ENCODE results near the gene ITGAX. TPM values are rescaled to one million over a fixed set of nuclear protein-coding genes. Genes with fewer than 3 reads are reported as not detected.
A peak's percentile ranks its signal among the peaks of the same experiment; 100 is the strongest.

Gene ITGAX
- total and polyA plus RNA-seq, 4 donors = 1.1 to 9.6 (median 1.9) TPM

DNA sequence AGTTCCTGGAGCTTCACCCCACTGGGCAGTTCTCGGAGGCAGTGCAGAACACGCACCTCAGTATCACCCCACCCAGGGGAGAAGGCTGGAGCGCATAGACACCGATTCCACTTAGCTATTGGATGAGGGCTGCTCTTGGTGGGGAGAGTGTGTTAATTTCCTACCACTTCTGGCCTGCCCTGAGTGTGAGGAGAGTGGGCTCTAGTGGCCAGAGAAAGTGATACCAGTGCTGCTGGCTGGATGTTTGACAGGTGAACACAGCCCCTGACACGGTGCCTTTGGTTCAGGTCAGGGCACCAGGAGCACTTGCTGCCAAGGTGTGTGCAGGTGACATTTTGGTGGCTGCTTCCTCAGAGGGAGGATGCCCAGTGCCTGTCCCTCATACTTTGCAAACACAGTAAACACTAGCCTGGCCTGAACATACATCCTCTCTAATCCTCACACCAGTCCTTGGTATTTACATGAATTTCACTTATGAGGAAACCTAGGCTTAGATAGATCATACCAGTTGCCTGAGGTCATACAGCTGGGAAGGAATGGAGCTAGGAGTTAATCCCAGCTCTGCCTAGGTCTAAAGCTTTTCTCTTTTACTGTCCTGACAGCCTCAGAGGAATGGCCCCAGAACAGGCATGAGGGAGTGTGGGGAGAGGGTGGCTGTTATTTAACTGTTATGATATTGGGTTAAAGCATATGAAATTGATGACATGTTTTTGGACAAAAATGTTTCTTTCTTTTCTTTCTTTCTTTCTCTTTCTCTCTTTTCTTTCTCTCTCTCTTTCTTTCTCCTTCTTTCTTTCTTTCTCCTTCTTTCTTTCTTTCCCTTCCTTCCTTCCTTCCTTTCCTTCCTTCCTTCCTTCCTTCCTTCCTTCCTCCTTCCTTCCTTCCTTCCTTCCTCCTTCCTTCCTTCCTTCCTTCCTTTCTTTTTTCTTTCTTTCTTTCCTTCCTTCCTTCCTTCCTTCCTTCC lies 21.0 kb upstream of the ITGAX start:
- 11% methylated on average over 5 of the region's 5 CpGs for WGBS

DNA sequence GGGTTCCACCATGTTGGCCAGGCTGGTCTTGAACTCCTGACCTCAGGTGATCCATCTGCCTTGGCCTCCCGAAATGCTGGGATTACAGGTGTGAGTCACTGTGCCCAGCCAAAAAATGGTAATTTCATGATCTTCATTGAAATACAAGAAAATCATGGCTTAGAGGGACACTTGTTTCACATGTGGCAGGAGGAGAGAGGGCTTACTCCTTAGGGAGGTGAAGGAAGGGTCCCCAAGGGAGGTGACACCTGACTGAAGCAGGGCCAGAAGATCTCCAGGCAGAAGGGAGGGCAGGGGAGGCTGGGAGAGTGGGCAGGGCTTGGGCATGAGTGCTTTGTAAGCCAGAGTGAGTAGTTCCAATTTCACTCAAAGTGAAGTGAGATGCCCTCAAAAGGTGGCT lies 20.0 kb upstream of the ITGAX start:
- WGBS = 65% methylated on average over 1 of the region's 1 CpG
- DNase-seq (ENCODE audit: low spot score) = no peak
- no peak overlapping the region for H3K4me3 ChIP-seq (ENCODE audit: low read depth in 1 of 3, low read length in 3 of 3)

More for the DNA sequence above, 21.0 kb upstream of the ITGAX start:
- Histone ChIP-seq H3K9ac (ENCODE audit: low read depth in 1 of 2, low read length in 2 of 2) (no peak overlapping the region), H3K36me3 (ENCODE audit: control insufficient read depth in 4 of 4, insufficient read depth in 3 of 4, low read depth in 1 of 4, low read length in 3 of 4) (no peaks in the 10 kb centered on the region), H3K4me3 (ENCODE audit: low read depth in 1 of 3, low read length in 3 of 3) (no peak overlapping the region), H3K27me3 (ENCODE audit: control insufficient read depth in 4 of 4, insufficient read depth in 4 of 4, low read length in 3 of 4) (peaks cover 0 to 2% (median under 1%) of the 10 kb centered on the region in 4 donors), H3K9me3 (ENCODE audit: control insufficient read depth in 4 of 4, low read length in 3 of 4) (no peaks in the 10 kb centered on the region), H3K27ac (ENCODE audit: low read depth in 1 of 2, low read length in 2 of 2) (no peak overlapping the region), H3K4me1 (ENCODE audit: control insufficient read depth in 4 of 4, insufficient read depth in 4 of 4, low read length in 3 of 4) (peaks cover 0 to 3% (median 0%) of the 10 kb centered on the region in 4 donors)
- TF ChIP-seq, protein P1, sequence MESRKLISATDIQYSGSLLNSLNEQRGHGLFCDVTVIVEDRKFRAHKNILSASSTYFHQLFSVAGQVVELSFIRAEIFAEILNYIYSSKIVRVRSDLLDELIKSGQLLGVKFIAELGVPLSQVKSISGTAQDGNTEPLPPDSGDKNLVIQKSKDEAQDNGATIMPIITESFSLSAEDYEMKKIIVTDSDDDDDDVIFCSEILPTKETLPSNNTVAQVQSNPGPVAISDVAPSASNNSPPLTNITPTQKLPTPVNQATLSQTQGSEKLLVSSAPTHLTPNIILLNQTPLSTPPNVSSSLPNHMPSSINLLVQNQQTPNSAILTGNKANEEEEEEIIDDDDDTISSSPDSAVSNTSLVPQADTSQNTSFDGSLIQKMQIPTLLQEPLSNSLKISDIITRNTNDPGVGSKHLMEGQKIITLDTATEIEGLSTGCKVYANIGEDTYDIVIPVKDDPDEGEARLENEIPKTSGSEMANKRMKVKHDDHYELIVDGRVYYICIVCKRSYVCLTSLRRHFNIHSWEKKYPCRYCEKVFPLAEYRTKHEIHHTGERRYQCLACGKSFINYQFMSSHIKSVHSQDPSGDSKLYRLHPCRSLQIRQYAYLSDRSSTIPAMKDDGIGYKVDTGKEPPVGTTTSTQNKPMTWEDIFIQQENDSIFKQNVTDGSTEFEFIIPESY (IDR thresholded peaks at IDR 0.05) = no peak
- TF ChIP-seq RAD21 (IDR thresholded peaks at IDR 0.05) = peak; percentile 57 to 67
- TF ChIP-seq, protein P2, sequence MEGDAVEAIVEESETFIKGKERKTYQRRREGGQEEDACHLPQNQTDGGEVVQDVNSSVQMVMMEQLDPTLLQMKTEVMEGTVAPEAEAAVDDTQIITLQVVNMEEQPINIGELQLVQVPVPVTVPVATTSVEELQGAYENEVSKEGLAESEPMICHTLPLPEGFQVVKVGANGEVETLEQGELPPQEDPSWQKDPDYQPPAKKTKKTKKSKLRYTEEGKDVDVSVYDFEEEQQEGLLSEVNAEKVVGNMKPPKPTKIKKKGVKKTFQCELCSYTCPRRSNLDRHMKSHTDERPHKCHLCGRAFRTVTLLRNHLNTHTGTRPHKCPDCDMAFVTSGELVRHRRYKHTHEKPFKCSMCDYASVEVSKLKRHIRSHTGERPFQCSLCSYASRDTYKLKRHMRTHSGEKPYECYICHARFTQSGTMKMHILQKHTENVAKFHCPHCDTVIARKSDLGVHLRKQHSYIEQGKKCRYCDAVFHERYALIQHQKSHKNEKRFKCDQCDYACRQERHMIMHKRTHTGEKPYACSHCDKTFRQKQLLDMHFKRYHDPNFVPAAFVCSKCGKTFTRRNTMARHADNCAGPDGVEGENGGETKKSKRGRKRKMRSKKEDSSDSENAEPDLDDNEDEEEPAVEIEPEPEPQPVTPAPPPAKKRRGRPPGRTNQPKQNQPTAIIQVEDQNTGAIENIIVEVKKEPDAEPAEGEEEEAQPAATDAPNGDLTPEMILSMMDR (IDR thresholded peaks at IDR 0.05; ENCODE audit: low read depth, low read length, missing input control) = peak; percentile 25
- no peak for DNase-seq (ENCODE audit: low spot score)

More for the DNA sequence above, 20.0 kb upstream of the ITGAX start:
- Histone ChIP-seq H3K9ac (ENCODE audit: low read depth in 1 of 2, low read length in 2 of 2) (no peak overlapping the region), H3K9me3 (ENCODE audit: control insufficient read depth in 4 of 4, low read length in 3 of 4) (no peaks in the 10 kb centered on the region), H3K4me1 (ENCODE audit: control insufficient read depth in 4 of 4, insufficient read depth in 4 of 4, low read length in 3 of 4) (peaks cover 0 to 3% (median 0%) of the 10 kb centered on the region in 4 donors), H3K27ac (ENCODE audit: low read depth in 1 of 2, low read length in 2 of 2) (no peak overlapping the region), H3K36me3 (ENCODE audit: control insufficient read depth in 4 of 4, insufficient read depth in 3 of 4, low read depth in 1 of 4, low read length in 3 of 4) (no peaks in the 10 kb centered on the region), H3K27me3 (ENCODE audit: control insufficient read depth in 4 of 4, insufficient read depth in 4 of 4, low read length in 3 of 4) (peaks cover 0 to 2% (median under 1%) of the 10 kb centered on the region in 4 donors)
- TF ChIP-seq RXRA (IDR thresholded peaks at IDR 0.05) (no peak), YY1 (IDR thresholded peaks at IDR 0.05) (no peak), HNF4A (conservative IDR thresholded peaks at IDR 0.05) (no peak), TAF1 (conservative IDR thresholded peaks at IDR 0.05) (no peak), EGR1 (IDR thresholded peaks at IDR 0.05; ENCODE audit: low read depth in 2 of 2) (no peak), FOXA2 (IDR thresholded peaks at IDR 0.05) (no peak), HNF4G (IDR thresholded peaks at IDR 0.05) (no peak), RAD21 (IDR thresholded peaks at IDR 0.05) (no peak), GABPA (IDR thresholded peaks at IDR 0.05 in 1 of 2, conservative IDR thresholded peaks at IDR 0.05 in 1 of 2) (no peak), NR2F2 (IDR thresholded peaks at IDR 0.05) (no peak), FOXA1 (IDR thresholded peaks at IDR 0.05) (no peak)
- TF ChIP-seq, protein P1 (IDR thresholded peaks at IDR 0.05) = no peak
- TF ChIP-seq, protein P3, sequence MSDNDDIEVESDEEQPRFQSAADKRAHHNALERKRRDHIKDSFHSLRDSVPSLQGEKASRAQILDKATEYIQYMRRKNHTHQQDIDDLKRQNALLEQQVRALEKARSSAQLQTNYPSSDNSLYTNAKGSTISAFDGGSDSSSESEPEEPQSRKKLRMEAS (IDR thresholded peaks at IDR 0.05) = no peak
- TF ChIP-seq, protein P2 (IDR thresholded peaks at IDR 0.05; ENCODE audit: low read depth, low read length, missing input control) = no peak
- TF ChIP-seq, protein P4, sequence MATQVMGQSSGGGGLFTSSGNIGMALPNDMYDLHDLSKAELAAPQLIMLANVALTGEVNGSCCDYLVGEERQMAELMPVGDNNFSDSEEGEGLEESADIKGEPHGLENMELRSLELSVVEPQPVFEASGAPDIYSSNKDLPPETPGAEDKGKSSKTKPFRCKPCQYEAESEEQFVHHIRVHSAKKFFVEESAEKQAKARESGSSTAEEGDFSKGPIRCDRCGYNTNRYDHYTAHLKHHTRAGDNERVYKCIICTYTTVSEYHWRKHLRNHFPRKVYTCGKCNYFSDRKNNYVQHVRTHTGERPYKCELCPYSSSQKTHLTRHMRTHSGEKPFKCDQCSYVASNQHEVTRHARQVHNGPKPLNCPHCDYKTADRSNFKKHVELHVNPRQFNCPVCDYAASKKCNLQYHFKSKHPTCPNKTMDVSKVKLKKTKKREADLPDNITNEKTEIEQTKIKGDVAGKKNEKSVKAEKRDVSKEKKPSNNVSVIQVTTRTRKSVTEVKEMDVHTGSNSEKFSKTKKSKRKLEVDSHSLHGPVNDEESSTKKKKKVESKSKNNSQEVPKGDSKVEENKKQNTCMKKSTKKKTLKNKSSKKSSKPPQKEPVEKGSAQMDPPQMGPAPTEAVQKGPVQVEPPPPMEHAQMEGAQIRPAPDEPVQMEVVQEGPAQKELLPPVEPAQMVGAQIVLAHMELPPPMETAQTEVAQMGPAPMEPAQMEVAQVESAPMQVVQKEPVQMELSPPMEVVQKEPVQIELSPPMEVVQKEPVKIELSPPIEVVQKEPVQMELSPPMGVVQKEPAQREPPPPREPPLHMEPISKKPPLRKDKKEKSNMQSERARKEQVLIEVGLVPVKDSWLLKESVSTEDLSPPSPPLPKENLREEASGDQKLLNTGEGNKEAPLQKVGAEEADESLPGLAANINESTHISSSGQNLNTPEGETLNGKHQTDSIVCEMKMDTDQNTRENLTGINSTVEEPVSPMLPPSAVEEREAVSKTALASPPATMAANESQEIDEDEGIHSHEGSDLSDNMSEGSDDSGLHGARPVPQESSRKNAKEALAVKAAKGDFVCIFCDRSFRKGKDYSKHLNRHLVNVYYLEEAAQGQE (IDR thresholded peaks at IDR 0.05) = no peak

All from liver (tissue), 9 donors.